B cell (primary cell): ENCODE results near the gene JMJD1C.

Source experiments
- EZH2 ChIP-seq: IDR thresholded peaks from 2 replicates; pipeline ENCODE4 v1.6.1; 2012; ENCODE audit warnings: borderline replicate concordance, low read depth, mild to moderate bottlenecking, moderate library complexity, low read length; ENCODE audit not compliant: insufficient read depth, poor library complexity, severe bottlenecking
- TF ChIP-seq, protein P1 (sequence below): fragments of 200-600 bp; IDR thresholded peaks from one replicate; pipeline ENCODE4 v1.8.0; 2022; ENCODE audit warnings: antibody characterized with exemption, mild to moderate bottlenecking

DNA sequence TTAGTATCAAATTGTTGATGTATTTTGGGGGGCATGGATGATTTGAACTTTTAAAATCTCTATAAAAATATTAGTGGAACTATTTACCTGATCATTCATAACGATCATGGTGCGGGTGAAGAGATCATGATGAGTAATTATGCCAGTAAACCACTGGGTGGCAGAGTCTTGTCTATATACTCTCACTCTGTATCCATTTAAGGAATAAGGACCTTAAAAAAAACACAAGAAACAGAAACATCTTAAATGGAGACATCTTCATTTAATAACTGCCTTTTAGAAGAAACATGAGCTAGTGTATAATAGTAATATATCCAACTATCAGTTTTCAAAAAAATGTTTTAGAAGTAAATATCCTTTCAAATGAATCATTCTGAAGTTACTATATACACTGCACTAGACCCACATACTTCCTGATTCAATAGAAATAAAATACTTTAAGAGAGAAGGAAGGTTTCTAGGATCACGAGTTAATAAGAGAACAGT is 248.6 kb downstream of the JMJD1C start:
- TF ChIP-seq, protein P1, sequence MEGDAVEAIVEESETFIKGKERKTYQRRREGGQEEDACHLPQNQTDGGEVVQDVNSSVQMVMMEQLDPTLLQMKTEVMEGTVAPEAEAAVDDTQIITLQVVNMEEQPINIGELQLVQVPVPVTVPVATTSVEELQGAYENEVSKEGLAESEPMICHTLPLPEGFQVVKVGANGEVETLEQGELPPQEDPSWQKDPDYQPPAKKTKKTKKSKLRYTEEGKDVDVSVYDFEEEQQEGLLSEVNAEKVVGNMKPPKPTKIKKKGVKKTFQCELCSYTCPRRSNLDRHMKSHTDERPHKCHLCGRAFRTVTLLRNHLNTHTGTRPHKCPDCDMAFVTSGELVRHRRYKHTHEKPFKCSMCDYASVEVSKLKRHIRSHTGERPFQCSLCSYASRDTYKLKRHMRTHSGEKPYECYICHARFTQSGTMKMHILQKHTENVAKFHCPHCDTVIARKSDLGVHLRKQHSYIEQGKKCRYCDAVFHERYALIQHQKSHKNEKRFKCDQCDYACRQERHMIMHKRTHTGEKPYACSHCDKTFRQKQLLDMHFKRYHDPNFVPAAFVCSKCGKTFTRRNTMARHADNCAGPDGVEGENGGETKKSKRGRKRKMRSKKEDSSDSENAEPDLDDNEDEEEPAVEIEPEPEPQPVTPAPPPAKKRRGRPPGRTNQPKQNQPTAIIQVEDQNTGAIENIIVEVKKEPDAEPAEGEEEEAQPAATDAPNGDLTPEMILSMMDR: peak; percentile 83
- no peak for TF ChIP-seq EZH2
